NCI-H748 (cell line): ENCODE data around the gene TIAM1.

ENCODE experiments used
- DNase-seq: peaks from one replicate; lab custom pipeline; 2025; ENCODE audit not compliant: unreplicated experiment; lab: John Stamatoyannopoulos, UW

The TIAM1 gene

GRCh38 chr21:31286621-31287020 lies 57.4 kb downstream of the TIAM1 start:
- DNase-seq = no peak

GRCh38 chr21:31284797-31285397 lies 59.2 kb downstream of the TIAM1 start:
- DNase-seq = no peak

DNA sequence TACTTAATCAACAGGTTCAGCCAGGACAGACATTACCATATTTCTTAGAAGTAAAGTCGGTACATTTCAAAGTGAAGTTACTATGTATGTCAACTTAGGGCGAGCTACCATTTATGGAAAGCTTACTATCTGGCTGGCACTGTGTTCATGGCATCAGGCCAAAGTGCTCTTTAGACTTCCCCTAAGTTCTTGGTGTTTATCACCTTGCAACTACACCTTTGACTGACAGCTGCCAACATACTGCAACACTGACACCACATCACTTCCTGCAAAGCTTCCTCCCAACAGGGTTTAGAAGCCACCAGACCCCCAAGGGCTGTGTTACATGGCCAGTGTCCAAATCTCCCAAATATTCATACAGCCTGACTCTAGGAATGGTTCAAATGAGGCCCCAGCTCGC lies 61.0 kb downstream of the TIAM1 start:
- no peak for DNase-seq

DNA sequence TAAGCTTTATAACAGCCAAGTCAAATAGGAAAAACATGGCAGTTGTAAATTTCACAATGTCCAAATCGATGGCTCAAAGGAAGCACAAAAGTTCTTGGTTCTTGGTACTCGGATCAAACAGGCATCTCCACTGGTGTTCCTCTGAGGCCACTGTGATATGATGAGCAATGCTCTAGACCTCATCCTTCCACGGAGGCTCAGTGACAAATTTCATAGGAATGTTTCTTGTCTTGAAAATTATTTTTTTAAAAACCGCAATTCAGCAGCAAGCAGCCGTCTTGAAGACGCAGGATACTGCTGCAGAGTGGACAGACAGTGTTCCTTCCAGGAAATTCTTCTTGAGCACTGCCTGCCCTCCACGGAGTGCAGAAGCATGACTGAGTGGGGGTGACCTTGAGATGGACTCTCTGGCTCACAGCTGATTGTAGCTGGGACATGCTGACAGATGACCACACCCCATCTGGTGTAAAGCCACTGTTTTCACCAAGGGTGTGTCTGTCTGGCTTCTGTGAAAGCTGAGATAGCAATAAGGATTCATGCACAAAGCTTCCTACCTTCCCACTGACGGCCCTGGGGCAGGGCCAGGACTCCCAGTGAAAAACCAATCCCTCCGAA lies 61.9 kb downstream of the TIAM1 start:
- DNase-seq = no peak

GRCh38 chr21:31281561-31281960 lies 62.5 kb downstream of the TIAM1 start:
- DNase-seq = no peak

DNA sequence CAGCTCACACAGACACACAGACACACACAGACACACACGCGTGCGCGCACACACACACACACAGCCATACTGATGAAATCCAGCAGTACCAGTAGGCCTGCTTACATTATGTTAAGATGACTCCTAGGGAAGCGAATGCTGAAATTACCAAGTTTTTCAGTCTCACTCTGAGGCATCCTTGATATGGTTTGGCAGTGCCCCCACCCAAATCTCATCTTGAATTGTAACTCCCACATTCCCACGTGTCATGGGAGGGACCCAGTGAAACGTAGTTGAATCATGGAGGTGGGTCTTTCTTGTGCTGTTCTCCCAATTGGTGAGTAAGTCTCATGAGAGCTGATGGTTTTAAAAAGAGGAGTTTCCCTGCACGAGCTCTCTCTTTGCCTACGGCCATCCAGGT lies 64.1 kb downstream of the TIAM1 start:
- DNase-seq = no peak

DNA sequence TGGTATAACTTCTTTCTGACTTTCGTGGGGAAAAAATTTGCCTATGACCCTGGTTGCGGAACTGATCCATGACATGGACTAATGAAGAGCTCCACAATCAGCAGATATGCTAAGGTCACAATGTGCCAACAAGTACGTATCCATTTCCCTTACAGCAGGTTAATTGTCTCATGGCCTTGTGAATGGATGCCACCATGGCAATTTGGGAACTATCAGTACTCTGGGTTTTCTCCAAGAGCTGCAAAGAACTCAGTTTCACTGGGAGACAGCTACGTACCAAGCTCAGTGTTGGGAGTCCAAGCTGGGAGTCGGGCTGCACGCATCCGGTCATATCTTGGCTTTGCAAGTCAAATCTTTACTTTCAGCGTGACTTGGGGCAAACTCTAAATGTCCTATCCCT lies 64.8 kb downstream of the TIAM1 start:
- no peak for DNase-seq

DNA sequence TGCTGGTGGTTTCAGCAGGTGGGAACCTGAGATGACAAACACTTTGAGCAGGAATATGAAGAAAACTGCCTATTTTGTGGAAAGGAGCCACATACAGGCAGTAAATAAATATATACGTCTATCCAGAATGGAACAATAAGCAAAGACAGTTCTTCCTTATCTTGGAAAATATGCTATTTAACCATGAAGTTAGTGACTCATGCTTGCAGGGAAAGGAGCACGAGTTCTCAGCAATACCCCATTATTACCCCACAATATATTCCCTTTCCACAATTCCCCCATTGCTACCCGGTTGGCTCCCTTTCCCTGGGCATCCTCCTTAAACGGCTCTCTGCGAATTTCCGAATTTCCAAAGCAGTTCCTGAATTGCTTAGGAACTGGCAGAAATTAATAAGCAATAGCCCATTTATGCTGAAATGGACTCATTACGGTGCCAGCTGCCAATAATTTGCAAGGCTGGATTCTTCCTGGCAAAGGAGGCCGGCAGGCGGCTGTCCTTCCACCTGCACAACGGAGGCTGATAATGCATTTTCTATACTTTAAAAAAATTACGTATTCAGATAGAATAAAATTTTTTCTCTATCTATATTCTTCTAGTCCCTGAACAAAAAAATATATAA lies 65.4 kb downstream of the TIAM1 start:
- DNase-seq = no peak

DNA sequence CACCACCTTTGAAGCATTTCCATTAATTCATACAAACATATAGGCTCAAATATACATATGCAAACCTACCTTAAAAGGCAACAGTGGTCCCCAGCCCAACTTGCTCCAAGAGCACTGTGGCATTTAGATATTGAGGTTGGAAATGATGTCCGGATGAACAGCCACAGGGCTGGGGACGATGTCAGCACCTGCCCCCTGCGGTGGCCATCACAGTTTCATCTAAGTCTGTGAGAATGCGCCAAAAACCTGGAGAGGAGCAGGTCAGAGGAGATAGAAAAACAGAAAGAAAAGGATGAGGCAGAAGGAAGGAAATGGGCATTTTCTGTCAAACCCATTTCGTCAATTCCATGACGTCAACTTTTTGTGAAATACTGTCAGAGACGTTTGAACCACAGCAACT lies 67.4 kb downstream of the TIAM1 start:
- no peak for DNase-seq

- no peak for DNase-seq
Measured at GRCh38 chr21:31275901-31276300, 68.2 kb downstream of the TIAM1 start.

DNA sequence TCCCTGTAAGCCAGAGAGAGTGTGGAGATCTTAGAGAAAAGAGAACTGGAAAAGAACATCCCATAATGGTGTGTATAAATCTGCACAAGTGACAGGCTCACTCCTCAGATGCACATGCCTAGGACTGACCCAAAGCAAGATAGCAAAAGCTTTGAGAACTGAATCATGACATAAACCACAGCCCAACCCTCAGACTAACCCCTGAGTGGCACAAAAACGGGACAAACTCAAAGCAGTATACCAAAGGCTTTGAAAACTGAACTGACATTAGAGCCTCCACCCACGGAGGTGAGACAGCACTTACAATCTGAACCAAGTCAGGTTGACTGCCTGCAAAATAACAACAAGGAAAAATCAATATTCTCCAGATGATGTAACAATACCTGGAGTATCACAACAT lies 70.8 kb downstream of the TIAM1 start:
- no peak for DNase-seq

DNA sequence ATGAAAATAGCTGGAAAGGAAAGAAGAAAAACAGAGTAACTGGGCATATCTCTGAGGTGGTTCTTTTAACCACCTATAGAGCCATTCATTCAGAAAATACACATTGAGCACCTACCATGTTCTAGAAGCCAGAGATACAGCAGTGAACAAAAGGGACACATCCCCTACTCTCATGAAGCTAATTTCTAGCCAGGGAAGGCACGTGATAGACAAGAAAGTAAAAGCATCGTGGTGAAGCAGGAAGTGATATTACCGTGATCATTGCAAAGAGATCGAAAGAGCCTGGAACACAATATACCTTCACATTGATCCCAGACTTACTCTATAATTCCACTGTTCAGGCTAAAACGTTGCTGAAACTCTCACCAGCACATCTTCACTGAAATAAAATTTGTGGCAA lies 76.0 kb downstream of the TIAM1 start:
- no peak for DNase-seq

- DNase-seq = no peak
Measured at GRCh38 chr21:31267644-31268043, 76.4 kb downstream of the TIAM1 start.

DNA sequence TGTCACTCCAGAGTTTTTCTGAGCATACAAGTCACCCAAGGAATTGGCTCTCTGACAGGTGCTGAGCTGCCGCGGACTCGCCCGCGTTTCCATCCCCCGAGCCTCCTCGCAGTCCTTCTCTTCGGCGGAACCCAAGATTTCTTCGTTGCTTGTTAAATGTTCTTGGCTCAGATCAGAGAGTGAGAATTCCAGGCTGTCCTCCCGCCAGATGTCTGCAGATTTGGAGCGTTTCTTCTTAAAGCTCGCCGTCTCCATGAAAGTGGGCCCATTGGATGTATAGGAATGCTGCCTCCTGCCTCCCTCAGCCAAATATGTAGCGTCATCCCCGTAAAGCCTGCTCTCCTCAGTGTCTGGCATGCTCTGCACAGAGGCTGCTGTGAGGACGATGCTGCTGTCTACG lies 77.8 kb downstream of the TIAM1 start:
- no peak for DNase-seq

DNA sequence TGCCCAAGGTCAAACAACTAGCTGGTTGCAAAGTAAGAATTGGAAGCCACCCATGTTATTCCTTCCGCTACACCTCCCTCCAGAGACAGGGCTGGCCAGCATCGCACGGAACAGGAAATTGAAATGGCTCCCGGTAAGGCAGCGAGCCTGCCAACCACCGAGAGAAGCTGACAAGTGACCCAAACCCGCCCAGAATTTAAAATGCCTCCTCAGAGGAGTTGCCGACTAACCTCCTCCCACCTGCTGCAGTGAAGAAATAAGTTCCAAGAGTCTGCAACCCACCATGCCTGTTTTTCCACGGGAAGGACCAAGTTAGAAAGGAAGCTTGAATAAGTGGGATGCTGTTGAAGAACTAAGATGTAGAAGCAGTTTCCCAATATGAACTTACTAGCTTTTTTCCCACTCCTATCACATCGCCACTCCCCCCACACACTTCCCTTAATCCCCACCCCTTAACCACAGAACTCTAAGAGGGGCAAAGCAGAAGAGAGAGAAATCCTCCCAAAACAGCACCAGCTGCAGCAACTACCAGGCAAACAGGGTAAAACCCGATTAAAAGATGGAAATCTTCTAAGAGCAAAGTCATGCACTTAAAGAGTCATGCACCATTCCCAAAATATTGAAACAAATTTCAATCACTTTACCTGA lies 78.6 kb downstream of the TIAM1 start:
- no peak for DNase-seq

DNA sequence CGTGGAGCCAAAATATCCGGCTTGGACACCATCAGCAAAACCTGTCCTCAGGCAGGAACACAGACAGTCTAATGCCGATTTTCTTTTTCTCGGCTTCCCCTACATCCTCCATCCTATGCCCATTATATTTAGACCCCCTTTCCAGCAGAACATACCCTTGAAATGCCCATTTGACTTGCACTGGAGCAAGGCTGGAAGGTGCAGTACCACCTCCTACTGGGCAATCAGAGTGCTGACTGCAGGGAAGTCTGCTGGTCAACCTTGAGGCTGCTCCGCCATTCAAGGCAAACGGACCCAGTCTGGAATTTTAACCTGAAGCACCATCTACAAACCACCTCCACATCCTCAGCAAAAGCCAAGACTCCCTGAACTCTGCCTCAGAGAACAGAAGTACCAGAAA lies 79.5 kb downstream of the TIAM1 start:
- no peak for DNase-seq

- no peak for DNase-seq
Measured at GRCh38 chr21:31262728-31263127, 81.3 kb downstream of the TIAM1 start.

GRCh38 chr21:31261759-31262158 lies 82.3 kb downstream of the TIAM1 start:
- DNase-seq = no peak

GRCh38 chr21:31260790-31261189 lies 83.3 kb downstream of the TIAM1 start:
- DNase-seq = no peak

DNA sequence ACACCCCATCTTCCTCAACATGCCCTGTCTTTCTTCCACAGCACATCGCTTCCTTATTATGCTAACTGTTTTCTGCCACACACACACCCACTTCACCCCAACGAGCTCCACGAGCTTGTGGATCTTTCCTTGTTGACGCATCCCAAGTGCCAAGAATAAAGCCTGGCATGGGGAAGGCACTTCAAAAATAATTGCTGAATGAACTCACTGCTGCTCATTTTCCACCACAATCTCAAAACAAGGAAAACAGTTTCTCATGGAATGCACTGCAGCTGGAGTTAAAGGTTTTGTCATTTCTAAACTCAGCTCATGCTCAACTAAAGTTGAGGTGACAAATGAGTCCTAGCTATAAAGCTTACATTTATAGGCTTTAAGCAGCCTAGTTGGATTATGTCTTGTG lies 86.0 kb downstream of the TIAM1 start:
- no peak for DNase-seq

- no peak for DNase-seq
Measured at GRCh38 chr21:31257265-31257664, 86.8 kb downstream of the TIAM1 start.

DNA sequence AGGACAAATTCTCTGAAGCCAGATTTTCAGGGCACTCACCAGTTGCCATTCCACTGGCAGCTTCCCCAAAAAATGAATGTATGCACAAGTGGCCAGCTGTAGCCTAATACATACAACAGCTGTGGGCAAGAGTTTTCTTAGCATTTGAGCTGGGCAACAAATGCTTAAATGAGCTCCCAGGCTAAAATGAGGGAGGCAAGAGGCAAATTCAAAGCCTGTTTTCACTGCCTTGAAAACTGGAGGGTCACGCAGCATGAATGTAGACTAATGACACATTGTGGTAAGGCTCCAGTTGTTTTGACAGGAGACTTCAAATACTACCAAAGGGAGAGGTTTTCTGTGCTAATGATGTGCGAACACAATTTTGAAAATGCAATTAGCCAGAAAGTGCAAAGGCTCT lies 88.2 kb downstream of the TIAM1 start:
- no peak for DNase-seq
